ENCODE data around the gene PALLD. TPM values are rescaled to one million over a fixed set of nuclear protein-coding genes. Genes with fewer than 3 reads are reported as not detected.

Gene PALLD
- total and polyA plus RNA-seq, 2 of the 13 experiments (the other 11 are each of a cell fraction or from before 2014, with no cell fraction given), result 0.50 to 1.5 TPM

DNA sequence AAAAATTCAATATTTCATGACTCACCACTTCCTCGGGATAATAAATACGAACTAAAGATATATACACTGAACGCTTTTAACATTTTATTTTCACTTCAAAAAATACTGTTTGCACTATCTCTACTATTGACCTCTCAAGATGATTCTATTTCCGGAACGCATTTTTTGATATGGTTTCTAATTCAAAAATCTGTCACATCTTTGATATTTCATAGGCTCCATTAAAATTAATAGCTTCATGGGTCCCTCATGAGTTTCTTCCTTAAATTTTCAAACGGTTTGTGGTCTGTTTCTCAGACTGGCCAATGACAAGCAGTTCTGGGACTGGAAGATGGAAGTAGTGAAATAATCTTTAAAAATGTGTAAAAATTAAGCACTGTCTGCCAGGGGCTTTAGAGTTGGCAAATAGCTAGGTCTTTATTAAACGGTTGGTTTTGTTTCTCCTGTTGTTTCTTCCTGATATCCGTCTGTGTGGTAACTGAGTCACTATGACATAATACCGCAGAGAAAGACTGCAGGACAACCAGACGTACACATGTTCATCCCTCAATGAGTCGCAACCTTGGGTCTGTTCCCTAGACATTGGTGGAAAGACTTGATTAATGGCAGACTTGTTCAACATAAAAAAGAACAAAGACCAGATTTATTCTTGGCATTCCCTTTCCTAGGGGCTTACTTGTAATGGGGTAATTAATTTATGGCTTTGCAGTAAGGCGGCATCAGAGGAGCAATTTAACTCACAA, 133.8 kb downstream of the PALLD start (continued):
- TF ChIP-seq, protein P1, sequence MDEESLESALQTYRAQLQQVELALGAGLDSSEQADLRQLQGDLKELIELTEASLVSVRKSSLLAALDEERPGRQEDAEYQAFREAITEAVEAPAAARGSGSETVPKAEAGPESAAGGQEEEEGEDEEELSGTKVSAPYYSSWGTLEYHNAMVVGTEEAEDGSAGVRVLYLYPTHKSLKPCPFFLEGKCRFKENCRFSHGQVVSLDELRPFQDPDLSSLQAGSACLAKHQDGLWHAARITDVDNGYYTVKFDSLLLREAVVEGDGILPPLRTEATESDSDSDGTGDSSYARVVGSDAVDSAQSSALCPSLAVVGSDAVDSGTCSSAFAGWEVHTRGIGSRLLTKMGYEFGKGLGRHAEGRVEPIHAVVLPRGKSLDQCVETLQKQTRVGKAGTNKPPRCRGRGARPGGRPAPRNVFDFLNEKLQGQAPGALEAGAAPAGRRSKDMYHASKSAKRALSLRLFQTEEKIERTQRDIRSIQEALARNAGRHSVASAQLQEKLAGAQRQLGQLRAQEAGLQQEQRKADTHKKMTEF (CRISPR knock-in tag; IDR thresholded peaks at IDR 0.05), result no peak
- no peak for TF ChIP-seq MEIS2 (CRISPR knock-in tag; IDR thresholded peaks at IDR 0.05)

DNA sequence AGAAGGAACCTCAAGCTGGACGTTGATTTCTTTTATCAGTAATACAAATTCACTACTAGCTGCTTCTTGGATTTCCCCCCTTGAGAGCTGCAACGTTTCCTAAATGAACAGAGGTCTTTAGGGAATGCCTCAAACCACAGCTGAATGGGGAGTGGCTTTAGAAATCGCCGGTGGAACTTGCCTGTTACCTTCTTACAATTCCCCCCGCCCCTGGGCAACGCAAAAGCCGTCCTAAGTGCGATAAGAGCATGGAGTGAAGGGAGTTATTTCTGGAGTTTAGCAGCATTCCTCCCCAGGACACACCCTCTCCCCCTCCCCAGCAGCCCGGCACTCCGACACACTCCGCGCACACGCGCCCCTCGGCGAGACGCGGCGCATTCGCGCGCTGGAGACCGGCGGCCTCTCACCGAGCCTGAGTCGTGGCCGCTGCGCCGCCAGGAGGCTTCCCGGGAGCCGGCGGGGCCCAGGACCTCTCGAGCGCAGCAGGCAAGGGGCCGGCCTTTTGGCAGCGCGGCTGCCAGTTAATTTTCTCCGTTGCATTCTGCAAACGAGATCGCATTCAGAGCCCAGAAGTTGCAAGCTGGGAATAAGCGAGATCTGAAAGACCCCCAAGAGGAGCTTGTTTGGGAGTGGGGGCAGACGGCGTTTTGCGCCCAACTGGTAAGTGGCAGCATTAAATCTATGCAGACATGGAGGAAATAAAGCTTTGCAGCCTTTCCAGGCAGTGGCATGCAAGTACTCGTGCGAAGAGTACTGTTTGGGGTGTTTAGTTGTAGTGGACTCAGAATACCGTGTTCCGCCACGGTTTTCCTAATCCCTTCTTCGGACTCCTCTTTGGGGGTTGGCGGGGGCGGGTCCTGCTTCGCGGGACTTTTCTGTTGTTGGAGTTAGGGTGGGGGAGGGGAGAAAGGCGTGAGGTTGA, 134.7 kb downstream of the PALLD start:
- Histone ChIP-seq H3K27ac (ENCODE audit: extremely low read length, insufficient read depth, low read length) (no peak overlapping the region), H3K27me3 (ENCODE audit: control insufficient read depth in 1 of 2, insufficient read depth in 2 of 2, low read length in 2 of 2) (peaks cover 0 to 24% of the 10 kb centered on the region in 2 experiments; a peak in 4 of 5 replicates), H3K9me3 (ENCODE audit: low read length) (no peaks in the 10 kb centered on the region), H2AFZ (ENCODE audit: low read length) (no peak overlapping the region), H4K20me1 (ENCODE audit: insufficient read depth, low read length) (no peaks in the 10 kb centered on the region), H3K4me2 (ENCODE audit: low read depth, low read length) (peak overlapping the region; percentile 57), H3K9ac (ENCODE audit: insufficient read depth, low read depth, low read length) (no peak overlapping the region), H3K4me3 (replicated peaks in 1 of 3; ENCODE audit: insufficient read depth in 1 of 3, low read depth in 2 of 3, low read length in 3 of 3) (peak overlapping the region in 1 of 3 experiments; percentile 52; a peak in 1 of 6 replicates), H3K4me1 (ENCODE audit: insufficient read depth, low read length) (0 out of 2 replicates have a peak, but pooled peaks cover 10% of the 10 kb centered on the region), H3K36me3 (replicated peaks in 1 of 2; ENCODE audit: control insufficient read depth in 1 of 2, insufficient read depth in 2 of 2, low read length in 2 of 2) (no peaks in the 10 kb centered on the region), H3K79me2 (ENCODE audit: insufficient read depth, low read length) (no peaks in the 10 kb centered on the region)
- in situ Hi-C loops (cut with HindIII; ENCODE audit: extremely low pct_ligation_motif_present, low pct_unique_long_range_greater_than_20kb), result no loop called here
- WGBS (ENCODE audit: low lambda C conversion rate), result 10% methylated on average over 48 of the region's 55 CpGs
- intact Hi-C loops (cut with micrococcal nuclease; ENCODE audit: unreplicated experiment), result no loop called here
- FAIRE-seq (no peak), DNase-seq (ENCODE audit: low spot score) (no peak), ATAC-seq (peak; percentile 99)
- no TSS peak for BruUV-seq (replicated peaks)
- ChIA-PET POLR2A (no interaction called here), CTCF (ENCODE audit: low intra/inter-chr PET ratio, low total read pairs) (no interaction called here)
- TF ChIP-seq, protein P2, sequence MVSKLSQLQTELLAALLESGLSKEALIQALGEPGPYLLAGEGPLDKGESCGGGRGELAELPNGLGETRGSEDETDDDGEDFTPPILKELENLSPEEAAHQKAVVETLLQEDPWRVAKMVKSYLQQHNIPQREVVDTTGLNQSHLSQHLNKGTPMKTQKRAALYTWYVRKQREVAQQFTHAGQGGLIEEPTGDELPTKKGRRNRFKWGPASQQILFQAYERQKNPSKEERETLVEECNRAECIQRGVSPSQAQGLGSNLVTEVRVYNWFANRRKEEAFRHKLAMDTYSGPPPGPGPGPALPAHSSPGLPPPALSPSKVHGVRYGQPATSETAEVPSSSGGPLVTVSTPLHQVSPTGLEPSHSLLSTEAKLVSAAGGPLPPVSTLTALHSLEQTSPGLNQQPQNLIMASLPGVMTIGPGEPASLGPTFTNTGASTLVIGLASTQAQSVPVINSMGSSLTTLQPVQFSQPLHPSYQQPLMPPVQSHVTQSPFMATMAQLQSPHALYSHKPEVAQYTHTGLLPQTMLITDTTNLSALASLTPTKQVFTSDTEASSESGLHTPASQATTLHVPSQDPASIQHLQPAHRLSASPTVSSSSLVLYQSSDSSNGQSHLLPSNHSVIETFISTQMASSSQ (IDR thresholded peaks at IDR 0.05; ENCODE audit: low read depth), result no peak
- TF ChIP-seq, protein P2 (CRISPR knock-in tag; IDR thresholded peaks at IDR 0.05; ENCODE audit: borderline replicate concordance), result no peak
- TF ChIP-seq, protein P3, sequence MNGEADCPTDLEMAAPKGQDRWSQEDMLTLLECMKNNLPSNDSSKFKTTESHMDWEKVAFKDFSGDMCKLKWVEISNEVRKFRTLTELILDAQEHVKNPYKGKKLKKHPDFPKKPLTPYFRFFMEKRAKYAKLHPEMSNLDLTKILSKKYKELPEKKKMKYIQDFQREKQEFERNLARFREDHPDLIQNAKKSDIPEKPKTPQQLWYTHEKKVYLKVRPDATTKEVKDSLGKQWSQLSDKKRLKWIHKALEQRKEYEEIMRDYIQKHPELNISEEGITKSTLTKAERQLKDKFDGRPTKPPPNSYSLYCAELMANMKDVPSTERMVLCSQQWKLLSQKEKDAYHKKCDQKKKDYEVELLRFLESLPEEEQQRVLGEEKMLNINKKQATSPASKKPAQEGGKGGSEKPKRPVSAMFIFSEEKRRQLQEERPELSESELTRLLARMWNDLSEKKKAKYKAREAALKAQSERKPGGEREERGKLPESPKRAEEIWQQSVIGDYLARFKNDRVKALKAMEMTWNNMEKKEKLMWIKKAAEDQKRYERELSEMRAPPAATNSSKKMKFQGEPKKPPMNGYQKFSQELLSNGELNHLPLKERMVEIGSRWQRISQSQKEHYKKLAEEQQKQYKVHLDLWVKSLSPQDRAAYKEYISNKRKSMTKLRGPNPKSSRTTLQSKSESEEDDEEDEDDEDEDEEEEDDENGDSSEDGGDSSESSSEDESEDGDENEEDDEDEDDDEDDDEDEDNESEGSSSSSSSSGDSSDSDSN (CRISPR knock-in tag; IDR thresholded peaks at IDR 0.05), result peak; percentile 54; the same call in 1 of the 2 replicates
- TF ChIP-seq, protein P4, sequence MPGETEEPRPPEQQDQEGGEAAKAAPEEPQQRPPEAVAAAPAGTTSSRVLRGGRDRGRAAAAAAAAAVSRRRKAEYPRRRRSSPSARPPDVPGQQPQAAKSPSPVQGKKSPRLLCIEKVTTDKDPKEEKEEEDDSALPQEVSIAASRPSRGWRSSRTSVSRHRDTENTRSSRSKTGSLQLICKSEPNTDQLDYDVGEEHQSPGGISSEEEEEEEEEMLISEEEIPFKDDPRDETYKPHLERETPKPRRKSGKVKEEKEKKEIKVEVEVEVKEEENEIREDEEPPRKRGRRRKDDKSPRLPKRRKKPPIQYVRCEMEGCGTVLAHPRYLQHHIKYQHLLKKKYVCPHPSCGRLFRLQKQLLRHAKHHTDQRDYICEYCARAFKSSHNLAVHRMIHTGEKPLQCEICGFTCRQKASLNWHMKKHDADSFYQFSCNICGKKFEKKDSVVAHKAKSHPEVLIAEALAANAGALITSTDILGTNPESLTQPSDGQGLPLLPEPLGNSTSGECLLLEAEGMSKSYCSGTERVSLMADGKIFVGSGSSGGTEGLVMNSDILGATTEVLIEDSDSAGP (CRISPR knock-in tag; IDR thresholded peaks at IDR 0.05; ENCODE audit: borderline replicate concordance), result peak; percentile 22; the same call in 1 of the 2 replicates
- TF ChIP-seq HNRNPK (IDR thresholded peaks at IDR 0.05; ENCODE audit: low read depth, low read length, poor library complexity, severe bottlenecking), result peak; percentile 51
- TF ChIP-seq ZNF530 (CRISPR knock-in tag; IDR thresholded peaks at IDR 0.05; ENCODE audit: low read depth), result no peak
- no peak for TF ChIP-seq ZFY (CRISPR knock-in tag; IDR thresholded peaks at IDR 0.05)
